Measurements from ENCODE around the gene HSPG2.

GRCh38 chr1:21913763-21914162 lies 23.3 kb downstream of the HSPG2 start:
- no peak for TF ChIP-seq CTCF (IDR thresholded peaks at IDR 0.05; ENCODE audit: low read length)
- TF ChIP-seq EZH2 (IDR thresholded peaks at IDR 0.05; ENCODE audit: borderline replicate concordance, low read length), result no peak

Data from OCI-LY1 (cell line).